Stimulated activated CD4-positive, alpha-beta T cell treated with anti-CD3 and anti-CD28 coated beads, Interleukin-1b, Interleukin-23, amount 100 ng/mL, for 48 hours (primary cell): ENCODE data around the gene LSAMP.

Experiments
- DNase-seq: peaks from one replicate; pipeline ENCODE4 v3.0.0-alpha.2; 2020

The LSAMP gene

GRCh38 chr3:116155841-116156240 lies 289.4 kb downstream of the LSAMP start:
- DNase-seq = no peak

- no peak for DNase-seq
Measured at GRCh38 chr3:116154389-116154788, 290.9 kb downstream of the LSAMP start.

- DNase-seq = no peak
Measured at GRCh38 chr3:116153174-116153573, 292.1 kb downstream of the LSAMP start.

GRCh38 chr3:116150655-116151167 lies 294.6 kb downstream of the LSAMP start:
- DNase-seq = no peak

GRCh38 chr3:116148881-116149851 lies 296.1 kb downstream of the LSAMP start:
- no peak for DNase-seq

- no peak for DNase-seq
Measured at GRCh38 chr3:116145613-116146012, 299.7 kb downstream of the LSAMP start.

- no peak for DNase-seq
Measured at GRCh38 chr3:116141724-116142123, 303.6 kb downstream of the LSAMP start.

- no peak for DNase-seq
Measured at GRCh38 chr3:116140100-116140689, 305.1 kb downstream of the LSAMP start.

GRCh38 chr3:116139641-116140040 lies 305.6 kb downstream of the LSAMP start:
- no peak for DNase-seq

- DNase-seq = no peak
Measured at GRCh38 chr3:116135457-116136085, 309.7 kb downstream of the LSAMP start.

- no peak for DNase-seq
Measured at GRCh38 chr3:116129187-116129946, 315.9 kb downstream of the LSAMP start.

GRCh38 chr3:116127464-116127863 lies 317.8 kb downstream of the LSAMP start:
- DNase-seq = no peak

GRCh38 chr3:116124166-116124565 lies 321.1 kb downstream of the LSAMP start:
- no peak for DNase-seq

GRCh38 chr3:116118475-116119169 lies 326.7 kb downstream of the LSAMP start:
- DNase-seq = no peak

- DNase-seq = no peak
Measured at GRCh38 chr3:116114586-116114985, 330.7 kb downstream of the LSAMP start.

- DNase-seq = no peak
Measured at GRCh38 chr3:116112696-116113095, 332.6 kb downstream of the LSAMP start.

GRCh38 chr3:116111765-116112164 lies 333.5 kb downstream of the LSAMP start:
- no peak for DNase-seq

GRCh38 chr3:116103868-116104530 lies 341.3 kb downstream of the LSAMP start:
- DNase-seq = no peak

GRCh38 chr3:116102037-116102436 lies 343.2 kb downstream of the LSAMP start:
- DNase-seq = no peak

- DNase-seq = no peak
Measured at GRCh38 chr3:116097226-116097625, 348.1 kb downstream of the LSAMP start.

- no peak for DNase-seq
Measured at GRCh38 chr3:116096631-116097030, 348.7 kb downstream of the LSAMP start.

GRCh38 chr3:116093374-116093773 lies 351.9 kb downstream of the LSAMP start:
- DNase-seq = no peak
